ENCODE results near the gene PDE11A. TPM values are rescaled to one million over a fixed set of nuclear protein-coding genes. Genes with fewer than 3 reads are reported as not detected.

Gene PDE11A
- total and polyA plus RNA-seq, 2 of the 8 experiments (the other 6 are each of a cell fraction or from before 2014, with no cell fraction given) = 0.19 to 0.23 TPM

GRCh38 chr2:177649568-177650518 is 422.7 kb downstream of the PDE11A start:
- ChIA-PET CTCF (ENCODE audit: partially characterized antibody) (interaction anchor here (1.0 kb wide), 1 partner anchor 74 kb away, joined by 3 read pairs; no protein-coding TSS in a partner anchor), POLR2A (ENCODE audit: partially characterized antibody) (no interaction called here)
- Histone ChIP-seq H3K4me2 (ENCODE audit: insufficient read depth in 1 of 2, low read depth in 2 of 2, low read length in 2 of 2) (no peak overlapping the region), H3K23me2 (ENCODE audit: low read depth, low read length) (no peaks in the 10 kb centered on the region; the same call in 1 of the 2 replicates), H3K4me3 (ENCODE audit: extremely low read depth in 1 of 4, insufficient read depth in 2 of 4, low read depth in 3 of 4, low read length in 4 of 4) (no peak overlapping the region), H3K79me1 (ENCODE audit: low read depth, low read length) (no peaks in the 10 kb centered on the region), H3K14ac (ENCODE audit: insufficient read length) (no peak overlapping the region), H3K9me3 (ENCODE audit: insufficient read depth in 2 of 2, low read depth in 1 of 2, low read length in 1 of 2) (no peaks in the 10 kb centered on the region; a peak in 1 of 4 replicates), H2BK20ac (ENCODE audit: low read length) (no peak overlapping the region), H3K79me2 (ENCODE audit: control insufficient read depth in 1 of 2, insufficient read depth in 2 of 2, low read length in 2 of 2) (no peaks in the 10 kb centered on the region), H3K56ac (replicated peaks; ENCODE audit: insufficient read length, low read depth, low read length) (no peak overlapping the region), H2BK120ac (replicated peaks; ENCODE audit: low read depth, low read length) (no peak overlapping the region), H3K9ac (replicated peaks in 1 of 4; ENCODE audit: extremely low read depth in 1 of 4, low read depth in 3 of 4, low read length in 3 of 4) (no peak overlapping the region), H4K8ac (ENCODE audit: extremely low read depth, insufficient read depth, low read length) (no peak overlapping the region), H2BK5ac (ENCODE audit: low read depth, low read length) (no peak overlapping the region), H2BK12ac (ENCODE audit: low read depth, low read length) (no peak overlapping the region), H3K27me3 (replicated peaks in 1 of 4; ENCODE audit: control insufficient read depth in 3 of 4, extremely low read depth in 1 of 4, insufficient read depth in 3 of 4, low read length in 3 of 4) (no peaks in the 10 kb centered on the region; a peak in 1 of 7 replicates), H3K36me3 (ENCODE audit: control insufficient read depth in 2 of 4, insufficient read depth in 4 of 4, low read length in 3 of 4) (no peaks in the 10 kb centered on the region), H4K91ac (replicated peaks; ENCODE audit: insufficient read length, low read length) (no peak overlapping the region), H3K4me1 (replicated peaks in 1 of 4; ENCODE audit: control insufficient read depth in 3 of 4, insufficient read depth in 4 of 4, low read length in 3 of 4) (peaks cover 2 to 4% (median 3%) of the 10 kb centered on the region in 4 experiments; a peak in 4 of 7 replicates), H3K27ac (ENCODE audit: low read depth, low read length) (no peak overlapping the region), H3K4ac (replicated peaks; ENCODE audit: insufficient read length, low read depth, low read length) (no peak overlapping the region), H3K18ac (ENCODE audit: extremely low read depth, low read length) (no peak overlapping the region), H4K5ac (ENCODE audit: insufficient read length, low read depth, low read length) (no peak overlapping the region), H2BK15ac (ENCODE audit: low read length) (no peak overlapping the region), H4K20me1 (replicated peaks in 1 of 2; ENCODE audit: control insufficient read depth in 1 of 2, insufficient read depth in 2 of 2, low read length in 2 of 2) (no peaks in the 10 kb centered on the region), H2AK5ac (ENCODE audit: low read depth, low read length) (no peak overlapping the region), H2AFZ (ENCODE audit: low read length) (no peak overlapping the region), H3K23ac (ENCODE audit: insufficient read length) (no peak overlapping the region)
- 67% methylated on average over 4 of the region's 4 CpGs; no CpG with 5 or more reads in 1 of the 2 experiments for WGBS, 2 experiments (ENCODE audit: extremely low coverage in 1 of 2, insufficient coverage in 1 of 2, insufficient read length in 1 of 2, insufficient replicate concordance in 2 of 2, low coverage in 1 of 2, low lambda C conversion rate in 2 of 2, missing lambda C conversion rate in 1 of 2)
- no peak for TF ChIP-seq TAF1 (IDR thresholded peaks at IDR 0.05; ENCODE audit: low read depth, low read length)
- TF ChIP-seq ATF3 (IDR thresholded peaks at IDR 0.05; ENCODE audit: insufficient read depth, low read depth, low read length) = no peak
- TF ChIP-seq KDM4A (IDR thresholded peaks at IDR 0.05; ENCODE audit: low read depth, low read length, severe bottlenecking) = no peak
- no peak for TF ChIP-seq CBX5 (IDR thresholded peaks at IDR 0.05; ENCODE audit: low read depth, low read length)
- TF ChIP-seq JUN (IDR thresholded peaks at IDR 0.05; ENCODE audit: low read depth, low read length) = no peak
- TF ChIP-seq CHD1 (IDR thresholded peaks at IDR 0.05; ENCODE audit: low read depth, low read length) = no peak
- DNase-seq (ENCODE audit: low read depth in 1 of 2, low spot score in 2 of 2) = no peak
- no peak for FAIRE-seq

All from H1 (cell line).